Limb (tissue), 2 donors: ENCODE results near the gene SCNN1A.

Experiments used
- DNase-seq, 2 donors: peaks; one replicate each; pipeline ENCODE4 v3.0.0-alpha.2; 2016; ENCODE audit errors: extremely low spot score in 2 of 2

SCNN1A gene

DNA sequence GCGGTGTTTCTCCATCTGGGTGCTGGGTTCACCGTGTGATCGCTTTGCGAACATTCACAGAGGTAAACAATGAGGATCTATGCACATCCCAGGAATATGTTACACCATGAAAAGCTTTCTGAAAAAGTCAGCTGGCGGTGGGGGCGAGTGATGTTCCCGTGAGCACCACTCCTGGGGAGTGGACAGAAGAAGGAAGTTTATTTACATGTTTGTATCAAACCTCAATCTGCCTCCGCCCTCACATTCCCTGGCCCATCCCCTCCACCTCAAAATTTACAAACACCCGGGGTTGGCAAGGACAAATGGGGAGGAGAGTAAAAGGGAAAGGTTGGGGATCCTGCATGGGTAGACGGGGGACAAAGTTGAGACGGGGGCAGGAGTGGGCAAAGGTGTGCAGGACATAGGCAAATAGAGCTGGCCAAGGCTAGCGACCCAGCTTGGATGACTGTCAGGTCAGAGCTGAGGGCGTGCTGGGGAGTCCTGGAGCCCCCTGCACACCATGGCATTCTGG is 40.4 kb downstream of the SCNN1A start:
- DNase-seq = no peak

DNA sequence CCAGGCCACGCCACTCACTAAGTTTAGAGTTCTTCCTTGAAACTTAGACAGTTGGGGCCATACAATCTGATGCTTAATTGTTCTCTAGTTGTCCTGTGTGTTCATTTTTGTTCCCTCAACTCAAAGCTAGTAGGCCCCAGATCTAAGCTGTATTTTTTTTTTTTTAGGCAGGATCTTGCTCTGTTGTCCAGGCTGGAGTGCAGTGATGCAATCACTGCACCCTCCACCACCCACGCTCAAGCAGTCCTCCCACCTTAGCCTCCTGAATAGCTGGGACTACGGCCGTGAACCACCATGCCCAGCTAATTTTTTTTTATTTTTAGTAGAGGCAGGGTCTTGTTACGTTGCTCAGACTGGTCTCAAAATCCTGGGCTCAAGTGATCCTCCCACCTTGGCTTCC is 41.0 kb downstream of the SCNN1A start:
- no peak for DNase-seq

DNA sequence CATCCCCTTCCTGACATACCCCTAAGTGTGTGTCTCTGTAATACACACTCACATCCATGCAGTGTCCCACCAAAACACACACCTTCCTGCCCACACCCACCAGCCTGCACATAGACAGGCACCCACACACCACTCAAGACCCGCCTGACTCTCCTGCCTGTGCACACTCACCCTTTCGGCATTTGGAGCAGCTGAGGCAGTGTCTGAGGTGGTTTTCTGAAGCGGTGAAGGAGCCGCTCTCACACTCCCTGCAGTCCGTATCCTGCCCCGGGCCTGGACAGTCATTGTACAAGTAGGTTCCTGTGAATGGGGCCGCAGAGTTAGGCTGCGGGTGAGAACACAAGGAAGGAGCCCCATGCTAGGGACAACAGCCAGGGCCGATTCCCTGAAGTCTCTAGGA is 41.8 kb downstream of the SCNN1A start:
- no peak for DNase-seq

DNA sequence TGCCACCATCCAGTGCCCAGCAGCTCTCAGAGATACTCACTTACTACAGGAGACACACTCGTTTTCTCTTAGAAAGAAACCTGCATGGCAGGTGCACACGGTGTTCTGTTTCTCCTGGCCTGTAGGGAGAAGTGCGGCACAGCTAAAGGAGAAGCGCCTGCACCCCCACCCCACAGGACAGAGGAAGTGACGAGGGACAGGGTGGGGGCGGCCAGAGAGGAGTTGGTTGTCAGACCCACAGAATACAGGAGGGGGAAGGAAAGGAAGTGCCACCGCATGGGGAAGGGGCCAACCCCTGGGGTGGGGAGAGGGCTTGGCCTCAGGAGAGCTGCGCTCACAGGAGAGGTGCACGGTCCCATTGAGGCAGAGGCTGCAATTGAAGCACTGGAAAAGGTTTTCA is 42.3 kb downstream of the SCNN1A start:
- DNase-seq = no peak

DNA sequence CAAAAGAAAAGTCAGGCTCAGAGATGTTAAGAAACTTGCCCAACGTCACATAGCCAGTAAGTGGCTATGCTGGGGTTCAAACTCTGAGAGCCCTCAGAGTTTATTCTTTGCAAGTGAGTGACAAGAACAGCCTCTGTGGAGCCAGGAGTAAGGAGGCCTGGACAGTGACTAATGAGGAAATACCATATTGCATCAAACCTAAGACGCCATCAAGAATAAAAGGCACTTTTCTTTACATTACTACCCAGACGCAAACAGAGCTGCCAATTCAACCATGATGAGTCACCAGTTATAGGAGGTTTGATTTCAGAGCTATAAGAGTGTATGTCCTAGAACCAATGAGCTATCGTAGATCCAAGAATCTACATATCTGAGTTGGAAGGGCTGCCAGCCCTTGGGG is 42.9 kb downstream of the SCNN1A start:
- no peak for DNase-seq

DNA sequence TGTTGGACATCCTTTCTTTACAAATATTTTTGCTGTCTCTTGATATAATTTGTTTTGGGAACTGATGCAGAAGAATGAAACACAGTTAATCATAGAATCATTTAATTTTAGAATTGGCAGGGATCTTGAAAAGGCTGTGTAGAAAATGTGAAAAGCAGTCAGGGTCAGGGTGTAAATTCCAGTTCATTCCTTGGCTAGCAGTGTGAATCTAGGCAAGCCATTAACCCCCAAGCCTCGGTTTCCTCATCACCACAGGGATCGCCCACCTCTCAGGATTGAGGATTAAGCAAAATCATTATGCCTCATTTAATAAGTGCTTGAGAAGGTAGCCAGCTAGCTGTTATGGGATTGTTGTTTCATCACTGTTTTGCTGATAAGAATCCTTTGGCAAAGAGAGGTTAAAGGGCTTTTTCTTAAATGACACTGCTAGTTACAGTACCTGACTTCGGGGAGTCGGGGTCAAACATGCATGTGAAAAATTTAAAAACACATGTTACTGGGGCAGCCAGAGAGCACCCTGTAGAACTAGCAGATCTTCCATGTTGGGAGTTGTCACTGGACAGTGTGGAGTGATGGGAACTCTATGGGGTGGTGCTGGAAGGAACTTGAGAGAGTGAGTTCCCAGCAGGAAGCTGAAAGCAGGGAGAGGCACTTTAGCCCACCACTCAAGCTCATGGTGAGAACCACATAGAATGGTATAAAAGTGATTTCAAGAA is 44.2 kb downstream of the SCNN1A start:
- no peak for DNase-seq

DNA sequence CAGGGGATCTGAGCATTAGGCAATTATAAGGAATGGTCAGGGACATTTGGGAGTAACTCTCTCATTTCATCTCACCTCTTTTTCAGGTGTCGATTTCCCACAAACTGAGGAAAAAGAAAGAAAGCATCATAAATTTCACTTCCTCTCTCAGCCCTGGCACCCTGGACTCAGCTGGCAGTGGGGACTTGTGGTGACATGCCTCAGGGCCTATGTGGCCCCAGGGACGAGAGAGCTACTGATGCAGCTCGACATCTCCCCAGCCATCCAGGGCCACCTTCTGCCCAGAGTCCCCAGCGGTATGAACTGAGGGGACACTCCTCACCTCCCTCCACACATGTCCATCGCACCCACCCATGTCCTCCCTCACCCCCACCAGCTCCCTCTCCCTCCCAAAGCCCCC is 45.2 kb downstream of the SCNN1A start:
- DNase-seq = no peak

DNA sequence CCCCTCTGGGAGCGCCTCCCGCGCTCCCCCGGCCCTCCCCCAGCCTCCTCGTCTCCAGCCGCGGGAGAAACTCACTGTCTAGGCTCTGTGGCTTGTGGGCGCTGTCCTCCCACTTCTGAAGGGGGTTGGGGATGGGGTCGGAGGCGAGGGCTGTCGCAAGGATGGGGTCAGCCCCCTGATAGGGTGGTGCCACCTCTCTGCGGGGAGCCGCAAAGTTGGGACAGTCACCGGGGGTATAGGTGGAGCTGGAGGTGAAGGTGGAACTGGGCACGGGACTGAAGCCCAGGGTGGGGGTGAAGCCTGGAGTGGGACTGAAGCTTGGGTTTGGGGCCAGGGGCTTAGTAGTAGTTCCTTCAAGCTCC is 45.7 kb downstream of the SCNN1A start:
- DNase-seq = no peak

DNA sequence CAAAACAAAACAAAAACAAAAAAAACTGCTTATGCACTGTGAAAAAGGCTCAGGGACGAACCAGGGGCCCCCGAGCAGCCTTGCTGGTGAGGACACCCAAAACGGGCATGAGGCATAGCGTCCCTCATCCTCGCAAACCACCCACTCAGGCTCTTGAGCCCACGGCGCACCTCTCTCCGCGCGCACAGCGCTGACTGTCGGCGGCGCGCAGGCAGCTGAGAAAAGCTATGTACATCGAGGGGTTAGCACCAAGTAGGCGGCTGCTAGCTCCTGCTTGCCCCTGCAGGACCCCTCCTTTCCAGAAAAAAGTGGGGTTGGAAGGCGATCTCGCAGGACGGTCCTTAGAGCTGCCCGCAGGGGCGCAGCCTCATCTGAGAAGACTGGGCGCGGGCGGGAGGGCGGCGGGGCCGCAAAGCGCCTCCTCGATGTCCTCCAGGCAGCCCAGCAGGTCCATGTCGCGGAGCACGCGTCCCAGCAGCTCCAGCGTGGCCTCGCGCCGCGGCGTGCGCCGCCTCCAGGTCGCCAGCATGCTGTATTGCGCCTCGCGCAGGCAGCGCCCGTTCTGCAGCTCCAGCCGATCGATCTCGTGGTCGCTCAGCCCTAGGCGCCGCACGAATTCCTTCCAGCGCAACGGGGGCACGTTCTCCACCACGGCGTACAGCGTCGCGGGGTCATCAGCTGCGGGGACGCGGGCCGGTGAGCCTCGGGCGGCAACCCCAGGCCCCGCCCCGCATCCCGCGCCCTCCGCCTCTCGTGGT is 46.2 kb downstream of the SCNN1A start:
- DNase-seq = no peak

DNA sequence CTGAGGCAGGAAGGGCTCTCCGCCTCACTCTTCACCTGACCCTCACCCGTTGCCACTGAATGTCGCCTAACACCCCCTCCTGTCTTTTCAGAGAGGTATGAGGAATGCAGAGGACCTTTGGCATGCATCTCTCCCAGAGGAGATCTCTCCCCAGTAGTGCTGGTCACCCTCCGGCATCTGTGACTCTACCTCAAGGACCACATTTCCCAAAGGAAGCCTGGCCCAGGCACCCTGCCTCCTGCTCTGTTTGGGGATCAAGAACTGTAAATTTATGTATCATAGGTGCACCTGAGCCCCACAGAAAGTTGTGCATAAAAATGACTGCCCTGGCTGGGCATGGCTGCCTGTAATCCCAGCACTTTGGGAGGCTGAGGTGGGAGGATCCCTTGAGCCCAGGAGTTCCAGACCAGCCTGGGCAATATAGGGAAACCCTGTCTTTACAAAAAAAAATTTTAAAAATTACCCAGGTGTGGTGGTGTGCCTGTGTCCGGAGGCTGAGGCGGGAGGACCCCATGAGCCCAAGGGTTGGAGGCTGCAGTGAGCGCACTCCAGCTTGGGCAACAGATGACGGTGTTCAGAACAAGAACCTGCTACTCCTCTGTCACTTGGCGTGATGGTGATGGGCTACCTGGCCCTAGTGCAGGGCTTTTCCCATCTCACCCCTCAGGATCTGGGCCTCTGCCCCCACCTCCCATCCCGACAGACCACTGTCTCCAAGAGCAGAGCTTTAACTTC is 47.2 kb downstream of the SCNN1A start:
- DNase-seq = no peak

DNA sequence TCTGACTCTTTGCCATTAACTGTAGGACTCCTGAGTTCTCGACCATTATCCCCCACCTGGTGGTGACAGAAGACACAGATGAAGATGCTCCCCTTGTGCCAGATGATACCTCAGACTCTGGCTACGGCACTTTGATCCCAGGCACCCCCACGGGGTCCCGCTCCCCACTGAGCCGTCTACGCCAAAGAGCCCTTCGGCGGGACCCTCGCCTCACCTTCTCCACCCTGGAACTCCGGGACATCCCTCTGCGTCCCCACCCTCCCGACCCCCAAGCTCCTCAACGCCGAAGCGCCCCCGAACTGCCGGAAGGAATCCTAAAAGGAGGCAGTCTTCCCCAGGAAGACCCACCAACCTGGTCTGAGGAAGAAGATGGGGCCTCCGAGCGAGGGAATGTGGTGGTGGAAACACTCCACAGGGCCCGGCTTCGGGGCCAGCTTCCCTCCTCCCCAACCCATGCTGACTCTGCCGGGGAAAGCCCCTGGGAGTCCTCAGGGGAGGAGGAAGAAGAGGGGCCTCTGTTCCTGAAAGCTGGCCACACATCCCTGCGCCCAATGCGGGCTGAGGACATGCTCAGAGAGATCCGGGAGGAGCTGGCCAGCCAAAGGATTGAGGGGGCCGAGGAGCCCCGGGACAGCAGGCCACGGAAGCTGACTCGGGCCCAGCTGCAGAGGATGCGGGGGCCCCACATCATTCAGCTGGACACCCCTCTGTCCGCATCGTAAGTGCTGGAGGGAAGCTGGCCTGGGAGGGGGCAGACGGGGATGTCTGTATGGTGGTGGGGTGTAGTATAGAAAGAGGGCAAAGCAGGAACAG is 47.9 kb downstream of the SCNN1A start:
- no peak for DNase-seq

DNA sequence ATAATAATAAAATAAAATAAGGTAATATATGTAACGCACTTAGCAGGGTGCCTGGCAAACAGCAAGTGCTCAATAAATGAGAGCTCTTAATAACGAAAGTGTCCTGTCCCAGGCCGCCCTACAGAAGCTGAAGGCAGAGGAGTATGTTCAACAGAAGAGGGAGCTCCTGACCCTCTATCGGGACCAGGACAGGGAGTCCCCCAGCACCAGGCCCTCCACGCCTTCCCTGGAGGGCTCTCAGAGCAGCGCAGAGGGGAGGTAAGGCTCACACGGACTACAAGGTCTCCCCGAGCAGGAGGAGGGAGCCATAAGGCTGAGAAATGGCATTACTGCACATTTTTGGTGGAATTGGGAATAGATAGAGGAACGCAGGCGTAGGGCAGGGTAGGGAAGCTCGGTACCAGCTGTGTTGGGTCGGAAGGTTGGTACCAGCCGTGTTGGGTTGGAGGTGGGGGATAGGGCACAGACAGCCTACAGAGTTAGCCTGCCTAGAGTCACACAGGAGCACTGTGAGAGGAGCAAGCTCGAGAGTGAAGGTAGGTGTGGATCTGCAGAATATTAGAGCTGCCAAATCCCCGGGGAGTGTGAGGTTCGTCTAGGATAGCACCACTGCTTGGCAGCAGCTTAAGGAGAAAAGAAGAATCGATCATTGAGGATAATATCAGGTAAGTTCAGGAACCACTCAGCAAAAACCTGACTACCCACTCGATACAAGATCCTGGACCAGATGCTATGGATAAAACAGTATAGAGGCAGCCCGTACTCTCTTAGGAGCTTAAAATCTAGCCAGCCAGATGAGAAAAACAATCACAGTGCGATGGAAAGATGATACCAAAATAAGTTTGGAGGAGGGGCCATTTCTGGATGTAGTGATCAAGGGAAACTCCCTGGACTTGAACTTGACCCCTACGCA is 48.8 kb downstream of the SCNN1A start:
- no peak for DNase-seq

DNA sequence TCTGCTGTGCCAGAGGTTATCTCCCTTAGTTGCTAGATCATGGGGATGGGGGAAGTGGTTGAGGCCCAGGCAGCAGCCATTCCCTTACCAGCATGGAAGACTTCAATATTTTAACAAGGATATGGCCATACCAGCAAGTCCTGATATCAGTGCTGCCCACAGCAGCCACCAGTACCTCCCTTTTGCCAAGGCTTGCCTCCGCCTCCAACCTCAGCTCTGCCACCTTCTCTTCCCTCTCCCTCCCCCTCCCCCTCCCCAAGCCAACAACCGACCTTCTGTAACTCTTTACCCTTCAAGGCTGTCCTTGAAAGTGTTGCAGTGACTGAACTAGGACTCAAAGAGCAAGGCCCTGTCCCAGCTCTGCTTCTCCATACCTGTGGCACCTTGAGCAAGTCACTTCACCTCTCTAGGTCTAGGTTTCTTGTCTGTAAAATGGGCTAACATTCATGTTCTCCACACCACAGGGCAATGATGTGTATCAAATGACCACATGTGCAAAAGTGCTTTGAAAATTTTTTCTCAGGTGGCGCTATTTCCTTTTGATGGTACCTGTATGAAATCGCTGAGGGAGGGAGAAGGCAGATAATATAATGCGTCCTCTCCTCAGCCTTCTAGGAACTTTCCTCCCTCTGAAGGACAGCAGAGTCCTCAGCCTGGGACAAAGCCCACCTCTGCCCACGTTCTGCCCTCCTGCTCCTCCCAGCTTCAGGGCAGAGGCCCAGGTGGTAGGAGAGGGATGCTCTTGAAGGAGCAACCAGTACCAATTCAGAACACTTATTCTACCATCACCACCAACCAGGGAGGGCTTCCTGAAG is 50.2 kb downstream of the SCNN1A start:
- DNase-seq = no peak

DNA sequence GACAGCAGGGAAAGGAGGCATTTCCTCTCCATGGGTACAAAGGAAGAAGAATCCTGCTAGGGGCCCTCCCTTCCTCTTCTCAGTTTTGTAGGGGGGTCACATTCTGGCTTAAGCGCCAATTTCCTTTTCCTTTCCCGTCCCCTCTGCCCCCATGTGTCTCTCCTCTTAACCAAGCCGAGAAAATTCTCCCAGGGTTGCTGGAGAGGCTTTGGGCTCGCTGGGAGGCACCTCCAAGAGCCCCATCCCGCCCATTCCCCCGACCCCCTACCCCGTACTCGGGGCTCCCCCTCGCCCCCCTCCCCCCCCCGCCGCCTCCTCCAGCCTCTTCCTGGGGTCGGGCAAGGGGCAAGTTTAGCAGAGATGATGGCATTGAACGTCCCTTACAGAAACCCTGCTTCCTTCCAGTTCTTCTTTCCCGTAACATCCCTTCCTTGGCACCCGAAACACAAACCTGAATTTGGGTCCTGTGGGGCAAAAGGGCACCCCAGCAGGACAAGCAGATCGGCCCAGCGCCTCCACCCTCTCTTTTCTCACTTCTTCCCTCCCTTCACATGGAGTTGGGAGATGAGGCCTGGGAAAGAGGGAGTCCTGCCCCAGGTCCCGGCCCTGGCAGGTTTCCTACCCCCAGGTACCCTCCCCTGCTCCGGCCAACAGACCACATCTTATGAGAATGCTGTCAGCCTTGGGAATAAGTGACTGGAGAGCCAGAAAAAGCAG is 51.2 kb downstream of the SCNN1A start:
- DNase-seq = no peak

DNA sequence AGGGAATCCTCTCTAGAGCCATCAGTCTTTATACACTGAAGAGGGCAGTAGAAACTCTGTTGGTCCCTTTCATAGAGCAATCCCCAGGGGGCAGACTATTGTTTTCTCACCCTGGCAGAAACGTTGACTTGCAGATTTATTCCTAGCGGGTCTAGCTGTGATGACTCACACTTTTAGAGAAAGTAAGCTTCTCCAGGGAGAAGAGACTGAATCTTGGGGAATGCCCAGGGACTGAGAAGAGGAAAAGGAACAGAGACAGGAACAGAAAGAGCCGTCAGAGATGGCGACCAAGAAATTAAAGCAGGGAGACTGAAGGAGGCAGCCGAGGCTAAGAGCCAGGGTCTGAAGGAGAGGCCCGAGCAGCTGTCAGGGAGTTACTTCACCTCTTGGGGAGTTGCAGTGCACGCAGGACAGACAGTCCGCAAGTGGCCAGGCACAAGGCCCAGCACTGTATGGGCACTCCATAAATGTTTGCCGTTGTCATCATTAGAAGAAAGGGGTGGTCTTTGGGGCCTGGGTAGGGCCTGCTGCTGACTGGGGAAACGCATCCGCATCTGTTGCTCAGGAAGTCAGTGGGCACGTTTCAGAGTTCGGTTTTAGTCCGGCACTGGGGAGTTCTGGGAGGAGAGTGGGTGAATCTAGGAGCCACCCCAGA is 51.9 kb downstream of the SCNN1A start:
- DNase-seq = no peak

DNA sequence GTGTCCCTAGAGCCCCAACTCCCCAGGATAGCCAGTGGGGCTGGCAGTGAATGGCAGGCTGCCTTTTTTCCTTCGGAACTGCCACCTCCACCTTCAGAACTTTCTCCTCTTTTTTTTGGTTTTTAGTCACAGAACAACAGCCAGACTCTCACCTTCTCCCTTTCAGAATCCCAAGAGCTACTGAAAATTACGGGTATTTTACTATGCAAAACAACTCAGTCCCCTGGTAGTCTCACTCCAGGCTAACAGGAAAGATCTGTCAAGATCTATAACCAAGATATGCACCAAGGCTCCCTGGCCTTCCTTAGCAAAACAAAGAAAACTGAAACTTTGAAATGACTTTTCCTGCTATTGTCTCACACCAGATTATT is 52.4 kb downstream of the SCNN1A start:
- DNase-seq = no peak

DNA sequence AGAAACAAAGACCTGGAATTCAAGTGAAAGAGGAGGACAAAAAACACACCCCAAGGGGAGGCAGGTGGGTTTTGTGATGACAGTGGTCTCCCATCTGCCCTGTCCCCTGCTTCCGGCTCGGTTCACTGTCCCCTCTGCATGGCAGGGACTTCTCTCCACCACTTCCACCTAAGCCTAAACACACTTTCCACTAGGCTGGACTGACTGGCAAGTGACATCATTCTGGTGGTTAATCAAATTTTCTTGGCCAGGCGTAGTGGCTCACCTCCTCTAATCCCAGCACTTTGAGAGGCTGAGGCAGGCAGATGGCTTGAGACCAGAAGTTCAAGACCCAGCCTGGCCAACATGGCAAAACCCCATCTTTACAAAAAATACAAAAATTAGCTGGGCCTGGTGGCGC is 53.0 kb downstream of the SCNN1A start:
- no peak for DNase-seq

DNA sequence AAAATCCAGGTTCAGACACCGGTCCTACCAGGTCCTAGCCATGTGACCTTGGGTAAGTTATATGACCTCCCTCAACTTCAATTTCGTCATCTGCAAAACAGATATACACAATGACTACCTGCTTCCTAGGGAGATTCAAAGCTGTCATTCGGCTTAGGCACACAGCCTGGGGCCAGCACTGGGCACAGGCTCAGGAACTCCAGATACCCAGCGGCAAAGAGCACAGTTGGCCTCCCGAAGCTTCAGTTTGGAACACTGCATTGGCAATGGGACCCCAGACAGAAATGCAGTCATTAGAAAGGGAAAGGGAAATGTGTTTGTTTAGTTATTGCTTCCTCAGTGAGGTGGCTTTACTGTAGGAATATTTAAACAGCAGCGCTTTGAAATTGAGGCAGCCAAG is 53.5 kb downstream of the SCNN1A start:
- DNase-seq = no peak

DNA sequence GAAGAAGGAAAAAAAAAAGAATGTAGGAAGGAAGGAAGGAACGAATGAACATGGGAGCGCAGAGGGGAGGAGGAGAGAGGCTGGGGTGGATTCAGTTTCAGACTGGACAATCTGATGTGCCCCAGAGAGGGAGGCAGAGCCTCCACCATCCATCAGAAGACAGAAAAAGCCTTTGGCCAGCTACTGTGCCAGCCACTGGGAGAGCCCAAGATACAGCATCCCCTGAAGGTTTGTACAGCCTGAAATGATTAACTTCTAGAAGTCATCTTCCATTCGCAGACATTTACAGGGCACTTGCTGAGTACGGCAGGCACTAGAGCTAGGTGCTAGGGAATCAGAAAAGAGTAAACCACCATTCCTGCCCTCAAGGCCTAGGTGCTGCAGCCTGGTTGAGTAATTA is 55.9 kb downstream of the SCNN1A start:
- DNase-seq = no peak
